GM10266 (cell line): ENCODE measurements around the gene VPS51.

ENCODE experiments used
- DNase-seq: peaks from one replicate; pipeline ENCODE4 v3.0.0; 2012; ENCODE audit errors: extremely low spot score
- CTCF ChIP-seq: IDR thresholded peaks from 2 replicates; pipeline ENCODE4 v1.5.1; 2012; ENCODE audit warnings: mild to moderate bottlenecking, low read depth; ENCODE audit not compliant: control insufficient read depth, insufficient read depth; ENCODE audit errors: missing control alignments

Gene VPS51

GRCh38 chr11:65128182-65129145 lies 32.5 kb downstream of the VPS51 start:
- no peak for TF ChIP-seq CTCF
- no peak for DNase-seq

GRCh38 chr11:65129649-65130441 lies 33.8 kb downstream of the VPS51 start:
- no peak for DNase-seq

GRCh38 chr11:65130631-65131416 lies 34.8 kb downstream of the VPS51 start:
- no peak for DNase-seq
- TF ChIP-seq CTCF: no peak

More at GRCh38 chr11:65129649-65130441, 33.8 kb downstream of the VPS51 start:
- no peak for TF ChIP-seq CTCF

- no peak for TF ChIP-seq CTCF
- no peak for DNase-seq
Observed at GRCh38 chr11:65131417-65131776, 35.4 kb downstream of the VPS51 start.

- no peak for TF ChIP-seq CTCF
- DNase-seq: no peak
Observed at GRCh38 chr11:65131895-65132237, 35.9 kb downstream of the VPS51 start.

GRCh38 chr11:65132238-65132987 lies 36.4 kb downstream of the VPS51 start:
- TF ChIP-seq CTCF: no peak
- DNase-seq: no peak
